Thyroid gland (tissue), 4 donors: Measurements from ENCODE around the gene EFNA2. TPM values are rescaled to one million over a fixed set of nuclear protein-coding genes. Genes with fewer than 3 reads are reported as not detected.
A peak's percentile ranks its signal among the peaks of the same experiment; 100 is the strongest.

Source experiments
- DNase-seq, 2 donors: peaks; one replicate each; pipeline ENCODE4 v3.0.0-alpha.2; 2019
- H3K27ac ChIP-seq, 3 donors: fragments of 200-600 bp; sonication (generic); 1 replicate in 2 of 3; 2 replicates in 1 of 3; pipeline ENCODE4 v1.5.1; 2016 to 2019; ENCODE audit warnings: mild to moderate bottlenecking in 1 of 3, moderate library complexity in 1 of 3
- H3K27me3 ChIP-seq: fragments of 200-600 bp; sonication (generic); one replicate; pipeline ENCODE4 v1.5.1; 2019
- H3K36me3 ChIP-seq, 2 donors: fragments of 200-600 bp; sonication (generic); one replicate each; pipeline ENCODE4 v1.5.1; 2016 to 2019
- H3K4me1 ChIP-seq, 2 donors: fragments of 200-600 bp; sonication (generic); one replicate each; pipeline ENCODE4 v1.5.1; 2017 to 2019
- H3K4me3 ChIP-seq, 3 donors: fragments of 200-600 bp; sonication (generic); replicated peaks in 1 of 3; 1 replicate in 2 of 3; 2 replicates in 1 of 3; pipeline ENCODE4 v1.5.1; 2016; ENCODE audit warnings: mild to moderate bottlenecking in 1 of 3
- H3K9me3 ChIP-seq: fragments of 200-600 bp; sonication (generic); one replicate; pipeline ENCODE4 v1.5.1; 2017
- POLR2A ChIP-seq, 2 donors: fragments of 450-650 bp; IDR thresholded peaks; one replicate each; pipeline ENCODE4 v1.6.1; 2017; ENCODE audit warnings: antibody characterized with exemption in 2 of 2, mild to moderate bottlenecking in 2 of 2, moderate library complexity in 1 of 2
- whole genome bisulfite sequencing, 2 donors: methylation state at CpG; one replicate each; pipeline ENCODE4 v1.1.5; 2017; 5-methylcytosine and 5-hydroxymethylcytosine counted together
- intact Hi-C: fragments of 100-400 bp; cut with DNase I; formaldehyde crosslinking; loops from one replicate; pipeline ENCODE4 v1.15.1; 2023
- total RNA-seq, 4 donors: library from RNA; depleted of rRNA; stranded (reverse); fragments of >200 nt; gene quantifications; one replicate each; pipeline ENCODE4 v1.2.3, GENCODE V29; 2016
- TF ChIP-seq, protein P1 (sequence below), 6 experiments: fragments of 200-600 bp in 3 of 6; fragments of 450-650 bp in 3 of 6; sonication (generic) in 3 of 6; IDR thresholded peaks; one replicate each; pipeline ENCODE4 v1.5.1; 2016 to 2019; ENCODE audit warnings: antibody characterized with exemption in 6 of 6, mild to moderate bottlenecking in 2 of 6, inconsistent platforms in 1 of 6, moderate library complexity in 1 of 6

Gene EFNA2
- total RNA-seq, 4 donors from 2014 or later = not detected

DNA sequence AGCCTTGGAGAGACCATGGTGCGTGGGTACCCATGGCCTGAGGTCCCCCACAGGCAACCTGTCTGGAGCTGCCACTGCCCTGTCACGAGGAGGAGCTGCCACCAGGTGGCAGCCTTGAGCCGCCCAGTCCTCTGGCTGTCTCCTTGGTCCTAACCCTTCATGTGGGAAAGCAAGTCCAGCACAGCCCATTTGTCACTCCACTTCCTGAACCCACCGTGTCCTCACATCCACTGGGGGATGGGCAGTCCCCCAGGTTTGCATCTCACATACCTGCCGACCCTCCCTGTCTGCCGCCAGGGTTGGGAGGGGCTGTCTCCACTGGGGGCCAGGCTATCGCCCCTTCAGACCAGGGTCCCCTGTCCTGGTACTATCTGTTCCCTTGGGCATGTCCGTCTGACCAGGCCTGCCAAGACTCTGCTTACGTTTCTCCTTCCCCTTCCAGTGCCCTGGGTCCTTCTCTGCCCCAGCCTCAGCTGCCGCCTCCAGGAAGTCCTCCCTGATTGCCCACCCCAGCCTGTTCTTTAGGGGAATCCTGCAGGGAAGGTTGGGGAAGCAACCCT, 5.8 kb upstream of the EFNA2 start:
- Histone ChIP-seq H3K36me3 (peaks cover 9 to 12% of the 10 kb centered on the region in 2 donors), H3K27ac (no peak overlapping the region), H3K27me3 (no peaks in the 10 kb centered on the region), H3K4me3 (no peak overlapping the region), H3K4me1 (peaks cover 12 to 13% of the 10 kb centered on the region in 2 donors), H3K9me3 (no peaks in the 10 kb centered on the region)
- TF ChIP-seq POLR2A (IDR thresholded peaks at IDR 0.05) = no peak
- TF ChIP-seq, protein P1, sequence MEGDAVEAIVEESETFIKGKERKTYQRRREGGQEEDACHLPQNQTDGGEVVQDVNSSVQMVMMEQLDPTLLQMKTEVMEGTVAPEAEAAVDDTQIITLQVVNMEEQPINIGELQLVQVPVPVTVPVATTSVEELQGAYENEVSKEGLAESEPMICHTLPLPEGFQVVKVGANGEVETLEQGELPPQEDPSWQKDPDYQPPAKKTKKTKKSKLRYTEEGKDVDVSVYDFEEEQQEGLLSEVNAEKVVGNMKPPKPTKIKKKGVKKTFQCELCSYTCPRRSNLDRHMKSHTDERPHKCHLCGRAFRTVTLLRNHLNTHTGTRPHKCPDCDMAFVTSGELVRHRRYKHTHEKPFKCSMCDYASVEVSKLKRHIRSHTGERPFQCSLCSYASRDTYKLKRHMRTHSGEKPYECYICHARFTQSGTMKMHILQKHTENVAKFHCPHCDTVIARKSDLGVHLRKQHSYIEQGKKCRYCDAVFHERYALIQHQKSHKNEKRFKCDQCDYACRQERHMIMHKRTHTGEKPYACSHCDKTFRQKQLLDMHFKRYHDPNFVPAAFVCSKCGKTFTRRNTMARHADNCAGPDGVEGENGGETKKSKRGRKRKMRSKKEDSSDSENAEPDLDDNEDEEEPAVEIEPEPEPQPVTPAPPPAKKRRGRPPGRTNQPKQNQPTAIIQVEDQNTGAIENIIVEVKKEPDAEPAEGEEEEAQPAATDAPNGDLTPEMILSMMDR (IDR thresholded peaks at IDR 0.05) = peak; percentile 85 to 96 (median 88)
- intact Hi-C loops = loop anchor here (5.0 to 10.0 kb wide), 2 partner anchors 127 to 245 kb away; partner anchors contain the start of genes DAZAP1 and PLK5
- 27 to 39% methylated on average over 7 to 8 of the region's 10 CpGs for WGBS, 2 donors
- DNase-seq = peak; percentile 79 to 82

DNA sequence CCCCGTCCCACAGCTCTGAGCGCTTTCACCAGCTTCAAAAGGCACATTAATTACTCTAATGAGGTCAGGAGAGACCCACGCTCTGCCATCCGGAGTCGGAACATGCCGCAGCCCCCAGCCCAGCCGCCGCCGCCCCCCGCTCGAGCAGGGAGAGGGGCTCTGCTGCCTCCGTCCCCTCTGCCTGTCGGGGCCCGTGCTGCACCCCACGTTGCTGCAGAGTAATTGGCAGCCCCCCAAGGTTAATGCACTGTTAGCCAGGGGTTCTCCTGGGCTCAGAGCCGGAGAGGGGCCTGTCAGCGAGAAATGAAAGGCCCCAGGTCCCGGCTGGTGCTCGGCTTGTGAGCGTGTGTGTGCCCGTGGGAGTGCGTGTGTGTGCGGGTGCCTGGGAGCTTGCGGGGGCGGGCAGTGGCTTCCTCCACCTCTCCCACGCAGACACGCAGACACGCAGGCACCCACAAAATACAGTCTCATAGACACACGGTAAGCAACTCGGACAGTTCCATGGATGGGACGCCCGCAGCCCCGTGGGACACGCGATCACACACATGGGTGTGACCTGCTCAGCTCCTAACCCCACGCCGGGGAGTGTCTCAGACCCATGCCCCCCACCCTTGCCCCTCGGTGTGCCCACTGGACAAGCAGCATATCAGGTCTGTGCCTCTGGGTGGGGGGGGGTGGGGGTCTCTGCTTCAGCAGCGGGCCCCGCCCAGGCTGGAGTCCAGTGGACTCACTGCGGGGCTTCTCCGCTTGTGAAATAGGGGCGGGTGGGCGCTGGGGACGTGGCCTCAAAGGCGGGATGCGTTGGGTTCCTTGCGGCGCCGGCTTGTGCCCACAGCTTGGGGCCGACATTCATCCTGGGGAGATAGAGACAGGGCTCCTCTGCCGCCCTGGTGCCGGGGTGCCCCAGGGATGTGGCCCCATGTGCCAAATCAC, 4.8 kb upstream of the EFNA2 start:
- intact Hi-C loops = loop anchor here (10.0 kb wide), 1 partner anchor 244 kb away; the partner anchor contains the start of gene PLK5
- no peaks in the 10 kb centered on the region for H3K27me3 ChIP-seq
- no peaks in the 10 kb centered on the region for H3K9me3 ChIP-seq
- H3K4me3 ChIP-seq = no peak overlapping the region
- peaks cover 9 to 11% of the 10 kb centered on the region in 2 donors for H3K4me1 ChIP-seq
- no peak overlapping the region for H3K27ac ChIP-seq
- 90 to 95% methylated on average over 17 to 30 of the region's 53 CpGs for WGBS, 2 donors
- H3K36me3 ChIP-seq = peaks cover 7 to 9% of the 10 kb centered on the region in 2 donors
- DNase-seq = no peak
- no peak for TF ChIP-seq POLR2A (IDR thresholded peaks at IDR 0.05)
- TF ChIP-seq, protein P1 (IDR thresholded peaks at IDR 0.05) = no peak

DNA sequence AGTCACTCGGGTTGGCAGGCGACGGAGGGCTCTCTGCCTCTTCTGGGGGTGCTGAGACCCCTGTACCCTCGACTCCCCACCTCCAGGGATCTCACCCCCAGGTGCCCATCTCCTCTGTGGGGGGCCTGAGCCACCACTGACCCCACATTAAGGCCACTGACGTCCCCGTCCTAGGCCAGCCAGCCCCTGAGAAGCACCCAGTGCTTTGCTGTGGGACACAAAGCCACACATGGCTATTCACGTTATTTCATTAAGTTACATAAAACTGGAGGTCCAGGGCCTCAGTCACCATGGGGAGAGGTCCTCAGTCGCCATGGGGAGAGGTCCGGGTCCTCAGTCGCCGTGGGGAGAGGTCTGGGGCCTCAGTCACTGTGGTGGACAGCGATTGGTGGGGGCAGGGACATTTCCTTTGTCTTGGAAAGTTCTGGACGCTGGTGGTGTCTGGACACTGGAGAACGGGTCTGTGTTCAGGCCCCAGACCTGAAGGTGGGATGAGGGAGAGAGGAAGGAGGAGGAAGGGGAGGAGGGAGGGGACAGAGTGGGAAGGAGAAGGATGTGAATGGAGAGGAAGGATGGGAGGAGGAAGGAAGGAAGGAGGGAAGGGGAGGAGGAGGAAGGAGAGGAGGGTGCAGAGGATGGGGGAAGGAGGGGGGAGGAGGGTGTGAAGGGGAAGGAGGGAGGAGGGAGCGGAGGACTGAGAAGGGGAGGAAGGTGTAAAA, 3.9 kb upstream of the EFNA2 start:
- Histone ChIP-seq H3K4me3 (no peak overlapping the region), H3K27me3 (no peaks in the 10 kb centered on the region), H3K27ac (no peak overlapping the region), H3K4me1 (peaks cover under 1 to 3% of the 10 kb centered on the region in 2 donors), H3K9me3 (no peaks in the 10 kb centered on the region), H3K36me3 (peaks cover 7 to 9% of the 10 kb centered on the region in 2 donors)
- WGBS, 2 donors = 41 to 62% methylated on average over 10 to 12 of the region's 15 CpGs
- intact Hi-C loops = loop anchor here (10.0 kb wide), 1 partner anchor 243 kb away; the partner anchor contains the start of gene PLK5
- no peak for DNase-seq
- TF ChIP-seq POLR2A (IDR thresholded peaks at IDR 0.05) = no peak
- TF ChIP-seq, protein P1 (IDR thresholded peaks at IDR 0.05) = no peak

DNA sequence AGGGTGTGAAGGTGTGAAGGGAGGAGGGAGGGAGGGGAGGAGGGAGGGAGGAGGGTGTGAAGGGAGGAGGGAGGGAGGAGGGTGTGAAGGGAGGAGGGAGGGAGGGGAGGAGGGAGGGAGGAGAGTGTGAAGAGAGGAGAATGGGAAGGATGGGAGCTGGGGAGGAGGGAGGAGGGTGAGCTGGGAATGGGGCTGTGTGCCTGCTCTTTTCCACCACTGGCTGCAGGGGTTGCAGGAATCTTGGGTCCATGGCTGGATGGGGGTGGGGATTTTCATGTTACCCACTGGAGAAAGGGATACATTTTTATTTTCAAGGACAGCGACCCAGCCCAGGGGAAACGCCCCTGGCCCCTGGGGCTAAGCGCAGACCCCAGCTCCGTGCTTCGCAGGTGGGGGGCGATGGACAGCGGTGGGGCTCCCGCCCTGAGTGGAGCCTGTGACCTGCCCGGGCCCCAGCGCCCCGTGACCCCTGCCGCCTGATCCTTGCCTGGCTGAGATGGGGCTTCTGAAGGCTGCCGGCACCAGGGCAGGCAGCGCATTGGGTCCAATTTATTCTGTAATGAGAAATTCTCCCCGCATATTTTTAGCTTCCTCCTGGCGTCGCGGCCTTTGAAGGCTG, 3.0 kb upstream of the EFNA2 start:
- Histone ChIP-seq H3K36me3 (peaks cover 7 to 9% of the 10 kb centered on the region in 2 donors), H3K4me3 (no peak overlapping the region), H3K9me3 (no peaks in the 10 kb centered on the region), H3K27ac (no peak overlapping the region), H3K27me3 (no peaks in the 10 kb centered on the region), H3K4me1 (no peaks in the 10 kb centered on the region)
- TF ChIP-seq, protein P1 (IDR thresholded peaks at IDR 0.05) = no peak
- no peak for TF ChIP-seq POLR2A (IDR thresholded peaks at IDR 0.05)
- DNase-seq = no peak
- intact Hi-C loops = loop anchor here (10.0 kb wide), 1 partner anchor 242 kb away; the partner anchor contains the start of gene PLK5
- 84% methylated on average over 18 of the region's 18 CpGs for WGBS, 2 donors
